ENCODE data around the gene PRKAR2B.
"Not testable (repeated sequence)": the region's sequence is repeated elsewhere in the genome, so short reads cannot be mapped to it uniquely, and the experiment has no call there.

Gene PRKAR2B

GRCh38 chr7:107128217-107128616 is 83.7 kb downstream of the PRKAR2B start:
- no peak for DNase-seq

GRCh38 chr7:107128748-107129147 is 84.2 kb downstream of the PRKAR2B start:
- DNase-seq = no peak

- DNase-seq = no peak
Measured at GRCh38 chr7:107130487-107131220, 86.1 kb downstream of the PRKAR2B start.

- DNase-seq = no peak
Measured at GRCh38 chr7:107133396-107133795, 88.9 kb downstream of the PRKAR2B start.

GRCh38 chr7:107138696-107139420 is 94.4 kb downstream of the PRKAR2B start:
- DNase-seq = no peak

GRCh38 chr7:107143875-107144274 is 99.4 kb downstream of the PRKAR2B start:
- DNase-seq = not testable (repeated sequence)

GRCh38 chr7:107145067-107145838 is 100.7 kb downstream of the PRKAR2B start:
- DNase-seq = no peak

GRCh38 chr7:107147464-107148393 is 103.2 kb downstream of the PRKAR2B start:
- DNase-seq = no peak

GRCh38 chr7:107148721-107149120 is 104.2 kb downstream of the PRKAR2B start:
- no peak for DNase-seq

GRCh38 chr7:107149863-107150262 is 105.4 kb downstream of the PRKAR2B start:
- DNase-seq = no peak

- peak; percentile 67 to 71 for DNase-seq
Measured at GRCh38 chr7:107150375-107151073, 106.0 kb downstream of the PRKAR2B start.

- DNase-seq = no peak
Measured at GRCh38 chr7:107151538-107151937, 107.0 kb downstream of the PRKAR2B start.

- DNase-seq = no peak
Measured at GRCh38 chr7:107152011-107152410, 107.5 kb downstream of the PRKAR2B start.

GRCh38 chr7:107154826-107155225 is 110.3 kb downstream of the PRKAR2B start:
- no peak for DNase-seq

- not testable (repeated sequence) for DNase-seq
Measured at GRCh38 chr7:107155726-107156125, 111.2 kb downstream of the PRKAR2B start.

- no peak for DNase-seq
Measured at GRCh38 chr7:107157091-107157490, 112.6 kb downstream of the PRKAR2B start.

GRCh38 chr7:107158028-107158427 is 113.5 kb downstream of the PRKAR2B start:
- DNase-seq = no peak

GRCh38 chr7:107160389-107160788 is 115.9 kb downstream of the PRKAR2B start:
- no peak for DNase-seq

- DNase-seq = no peak
Measured at GRCh38 chr7:107161415-107161814, 116.9 kb downstream of the PRKAR2B start.

- DNase-seq = no peak
Measured at GRCh38 chr7:107162475-107162874, 118.0 kb downstream of the PRKAR2B start.

GRCh38 chr7:107164092-107164491 is 119.6 kb downstream of the PRKAR2B start:
- DNase-seq = no peak

GRCh38 chr7:107165341-107165740 is 120.8 kb downstream of the PRKAR2B start:
- no peak for DNase-seq

Data from NCI-H187 (cell line).